PFSK-1 (cell line): ENCODE results near the gene EIF5A.

ENCODE experiments used
- FOXP2 ChIP-seq: optimal IDR thresholded peaks from 2 replicates; pipeline ENCODE3; 2011; ENCODE audit warnings: borderline replicate concordance, control low read depth, inconsistent platforms; ENCODE audit not compliant: insufficient read depth; ENCODE audit errors: extremely low read length, extremely low read depth
- POLR2AphosphoS5 ChIP-seq: IDR thresholded peaks from 2 replicates; pipeline ENCODE4 v1.6.1; 2012; ENCODE audit warnings: low read depth, mild to moderate bottlenecking, control low read depth, low read length, moderate library complexity
- SIN3A ChIP-seq: IDR thresholded peaks from 2 replicates; pipeline ENCODE4 v1.6.1; 2012; ENCODE audit warnings: mild to moderate bottlenecking, low read length, moderate library complexity, borderline replicate concordance; ENCODE audit not compliant: insufficient read depth
- TAF1 ChIP-seq: IDR thresholded peaks from 2 replicates; pipeline ENCODE4 v1.6.1; 2012; ENCODE audit warnings: low read length, control low read depth, borderline replicate concordance; ENCODE audit not compliant: insufficient read depth
- TF ChIP-seq, protein P1 (sequence below), 2 experiments: IDR thresholded peaks; 2 replicates each; pipeline versions ENCODE4 v1.6.1 to v1.8.0; 2011 to 2012; ENCODE audit warnings: low read depth in 2 of 2, low read length in 2 of 2, control low read depth in 1 of 2, inconsistent platforms in 1 of 2, mild to moderate bottlenecking in 1 of 2, moderate library complexity in 1 of 2; ENCODE audit not compliant: insufficient read depth in 1 of 2

The EIF5A gene

DNA sequence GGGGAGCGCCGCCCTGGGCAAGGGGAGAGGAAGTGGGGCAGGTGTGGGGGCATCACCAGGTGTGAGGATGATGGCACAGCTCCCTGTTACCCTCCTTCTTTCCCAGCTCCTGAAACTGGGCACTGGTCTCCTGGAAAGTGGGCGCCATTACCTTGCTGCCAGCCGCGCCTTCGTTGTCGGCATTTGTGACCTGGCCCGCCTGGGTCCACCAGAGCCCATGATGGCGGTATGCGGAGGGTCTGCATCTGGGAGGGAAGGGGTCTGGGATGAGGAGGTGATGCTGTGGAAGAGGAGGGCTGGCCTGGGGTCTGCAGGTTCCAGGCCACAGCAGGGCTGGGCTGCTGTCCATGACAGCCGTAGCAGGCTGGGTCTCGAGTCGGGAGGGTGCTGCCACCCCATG is 34.4 kb downstream of the EIF5A start:
- TF ChIP-seq FOXP2 (no peak), SIN3A (no peak), POLR2AphosphoS5 (no peak)

DNA sequence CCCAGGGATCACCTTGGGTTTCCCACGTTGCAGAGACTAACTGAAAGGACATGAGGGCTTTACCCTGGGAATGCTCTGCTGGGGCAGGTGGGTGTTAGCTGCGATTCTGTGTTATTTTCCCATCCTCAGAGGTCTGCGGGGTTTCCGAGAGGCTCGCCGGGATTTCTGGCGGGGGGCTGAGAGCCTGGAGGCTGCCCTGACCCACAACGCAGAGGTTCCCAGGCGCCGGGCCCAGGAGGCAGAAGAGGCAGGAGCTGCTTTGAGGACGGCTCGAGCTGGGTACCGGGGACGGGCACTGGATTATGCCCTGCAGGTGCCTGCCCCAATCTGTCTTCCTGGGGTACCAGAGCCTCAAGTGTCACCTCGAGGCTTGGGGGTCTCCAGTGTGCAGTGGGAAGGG is 35.8 kb downstream of the EIF5A start:
- TF ChIP-seq TAF1 (no peak), POLR2AphosphoS5 (no peak), FOXP2 (no peak), SIN3A (no peak)
- TF ChIP-seq, protein P1, sequence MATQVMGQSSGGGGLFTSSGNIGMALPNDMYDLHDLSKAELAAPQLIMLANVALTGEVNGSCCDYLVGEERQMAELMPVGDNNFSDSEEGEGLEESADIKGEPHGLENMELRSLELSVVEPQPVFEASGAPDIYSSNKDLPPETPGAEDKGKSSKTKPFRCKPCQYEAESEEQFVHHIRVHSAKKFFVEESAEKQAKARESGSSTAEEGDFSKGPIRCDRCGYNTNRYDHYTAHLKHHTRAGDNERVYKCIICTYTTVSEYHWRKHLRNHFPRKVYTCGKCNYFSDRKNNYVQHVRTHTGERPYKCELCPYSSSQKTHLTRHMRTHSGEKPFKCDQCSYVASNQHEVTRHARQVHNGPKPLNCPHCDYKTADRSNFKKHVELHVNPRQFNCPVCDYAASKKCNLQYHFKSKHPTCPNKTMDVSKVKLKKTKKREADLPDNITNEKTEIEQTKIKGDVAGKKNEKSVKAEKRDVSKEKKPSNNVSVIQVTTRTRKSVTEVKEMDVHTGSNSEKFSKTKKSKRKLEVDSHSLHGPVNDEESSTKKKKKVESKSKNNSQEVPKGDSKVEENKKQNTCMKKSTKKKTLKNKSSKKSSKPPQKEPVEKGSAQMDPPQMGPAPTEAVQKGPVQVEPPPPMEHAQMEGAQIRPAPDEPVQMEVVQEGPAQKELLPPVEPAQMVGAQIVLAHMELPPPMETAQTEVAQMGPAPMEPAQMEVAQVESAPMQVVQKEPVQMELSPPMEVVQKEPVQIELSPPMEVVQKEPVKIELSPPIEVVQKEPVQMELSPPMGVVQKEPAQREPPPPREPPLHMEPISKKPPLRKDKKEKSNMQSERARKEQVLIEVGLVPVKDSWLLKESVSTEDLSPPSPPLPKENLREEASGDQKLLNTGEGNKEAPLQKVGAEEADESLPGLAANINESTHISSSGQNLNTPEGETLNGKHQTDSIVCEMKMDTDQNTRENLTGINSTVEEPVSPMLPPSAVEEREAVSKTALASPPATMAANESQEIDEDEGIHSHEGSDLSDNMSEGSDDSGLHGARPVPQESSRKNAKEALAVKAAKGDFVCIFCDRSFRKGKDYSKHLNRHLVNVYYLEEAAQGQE (IDR thresholded peaks at IDR 0.05; ENCODE audit: insufficient read depth in 1 of 2, low read depth in 2 of 2, low read length in 2 of 2) = no peak

DNA sequence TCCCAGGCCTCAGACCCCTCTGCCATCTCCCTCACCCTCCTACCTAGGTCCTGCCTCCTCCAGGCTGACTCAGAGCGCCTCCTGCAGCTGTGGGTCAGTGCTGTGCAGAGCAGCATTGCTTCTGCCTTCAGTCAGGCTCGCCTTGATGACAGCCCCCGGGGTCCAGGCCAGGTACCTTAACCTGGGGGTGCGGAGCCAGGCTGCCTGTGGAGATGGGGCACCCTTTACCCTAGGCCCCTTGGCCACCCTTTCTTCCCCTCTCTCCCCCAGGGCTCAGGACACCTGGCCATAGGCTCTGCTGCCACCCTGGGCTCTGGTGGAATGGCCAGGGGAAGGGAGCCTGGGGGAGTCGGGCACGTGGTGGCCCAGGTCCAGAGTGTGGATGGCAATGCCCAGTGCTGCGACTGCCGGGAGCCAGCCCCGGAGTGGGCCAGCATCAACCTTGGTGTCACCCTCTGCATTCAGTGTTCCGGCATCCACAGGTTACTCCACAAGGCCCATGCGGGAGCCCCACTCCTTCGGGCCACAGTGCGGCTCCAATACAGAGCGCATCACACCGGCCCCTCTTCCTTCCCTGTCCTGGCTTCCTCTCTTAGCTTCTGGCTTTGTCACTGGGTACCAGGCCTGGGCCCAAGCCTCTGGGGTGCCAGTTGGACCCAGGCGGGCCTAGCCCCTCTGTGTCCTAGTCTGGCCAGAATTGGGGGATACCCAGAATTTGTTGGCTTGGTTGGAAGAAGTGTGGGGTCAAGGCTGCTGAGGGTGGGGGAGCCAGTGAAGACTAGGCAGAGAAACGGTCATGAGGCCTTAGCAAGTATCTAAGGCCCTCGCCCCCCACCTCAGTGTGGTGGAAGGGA is 39.6 kb downstream of the EIF5A start:
- TF ChIP-seq SIN3A (no peak), POLR2AphosphoS5 (no peak), TAF1 (no peak), FOXP2 (no peak)
- TF ChIP-seq, protein P1 (IDR thresholded peaks at IDR 0.05; ENCODE audit: insufficient read depth in 1 of 2, low read depth in 2 of 2, low read length in 2 of 2) = no peak

DNA sequence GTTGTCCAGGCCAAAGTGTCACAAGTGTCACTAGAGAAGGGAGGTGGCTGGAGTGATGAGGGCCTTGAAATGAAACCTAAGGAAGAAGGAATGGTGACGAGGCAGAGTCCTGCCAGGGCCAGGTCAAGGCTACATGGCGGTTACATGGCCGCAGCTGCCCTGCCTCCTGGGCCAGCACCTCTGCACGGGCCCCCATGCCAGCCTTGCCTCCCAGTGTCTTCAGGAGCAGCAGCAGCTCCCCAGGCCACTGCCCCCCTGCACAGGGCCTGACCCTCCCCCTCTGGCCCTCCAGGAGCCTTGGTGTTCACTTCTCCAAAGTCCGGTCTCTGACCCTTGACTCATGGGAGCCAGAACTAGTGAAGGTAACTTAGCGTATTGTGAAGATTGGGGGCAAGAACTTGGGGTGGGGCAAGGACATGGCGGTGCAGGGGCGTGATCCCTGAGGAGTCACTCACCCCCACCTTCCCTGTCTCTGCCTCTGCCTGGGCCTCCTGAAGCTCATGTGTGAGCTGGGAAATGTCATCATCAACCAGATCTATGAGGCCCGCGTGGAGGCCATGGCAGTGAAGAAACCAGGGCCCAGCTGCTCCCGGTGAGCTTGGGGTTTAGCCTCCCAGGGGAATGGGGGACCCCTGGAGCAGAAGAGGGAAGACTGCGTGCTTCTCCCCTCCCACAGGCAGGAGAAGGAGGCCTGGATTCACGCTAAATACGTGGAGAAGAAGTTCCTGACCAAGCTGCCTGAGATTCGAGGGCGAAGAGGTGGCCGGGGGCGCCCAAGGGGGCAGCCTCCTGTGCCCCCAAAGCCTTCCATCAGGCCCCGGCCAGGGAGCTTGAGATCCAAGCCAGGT is 40.4 kb downstream of the EIF5A start:
- no peak for TF ChIP-seq SIN3A
- TF ChIP-seq, protein P1 (IDR thresholded peaks at IDR 0.05; ENCODE audit: insufficient read depth in 1 of 2, low read depth in 2 of 2, low read length in 2 of 2) = no peak
- TF ChIP-seq TAF1 = no peak
- no peak for TF ChIP-seq POLR2AphosphoS5
- TF ChIP-seq FOXP2 = no peak

DNA sequence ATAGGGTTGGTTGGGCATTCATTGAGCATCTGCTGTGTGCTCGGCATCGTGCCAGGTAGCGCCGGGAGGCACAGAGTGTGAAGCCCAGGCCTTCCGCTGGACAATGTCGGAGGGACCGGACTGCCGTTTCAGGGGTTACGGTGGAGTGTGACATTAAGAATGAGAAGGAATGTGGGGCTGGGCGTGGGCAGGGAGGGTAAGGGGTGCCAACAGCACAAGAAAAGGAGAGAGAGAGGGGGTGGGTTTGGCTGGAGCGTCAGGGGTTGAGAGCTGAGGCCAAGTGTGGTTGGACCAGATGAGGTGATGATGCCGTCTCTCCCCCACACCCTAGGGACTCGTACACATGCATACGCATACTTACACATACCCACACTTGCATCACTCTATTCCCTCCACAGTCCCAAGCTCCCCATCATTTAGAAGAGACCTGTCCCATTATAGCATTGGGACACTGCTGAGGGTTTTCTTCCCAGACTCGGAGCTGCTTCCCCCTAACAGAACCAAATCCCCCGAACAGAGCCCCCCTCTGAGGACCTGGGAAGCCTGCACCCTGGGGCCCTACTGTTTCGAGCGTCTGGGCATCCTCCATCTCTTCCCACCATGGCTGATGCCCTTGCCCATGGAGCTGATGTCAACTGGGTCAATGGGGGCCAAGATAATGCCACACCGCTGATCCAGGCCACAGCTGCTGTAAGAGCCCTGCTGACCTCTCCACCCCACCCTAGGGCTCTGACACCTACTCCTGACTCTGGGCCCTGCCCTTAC is 41.2 kb downstream of the EIF5A start:
- TF ChIP-seq, protein P1 (IDR thresholded peaks at IDR 0.05; ENCODE audit: insufficient read depth in 1 of 2, low read depth in 2 of 2, low read length in 2 of 2) = no peak
- TF ChIP-seq TAF1 (no peak), SIN3A (no peak), FOXP2 (no peak), POLR2AphosphoS5 (no peak)
